ENCODE results near the gene KLF13. TPM values are rescaled to one million over a fixed set of nuclear protein-coding genes. Genes with fewer than 3 reads are reported as not detected.

KLF13 gene
- total RNA-seq, 2 experiments from 2014 or later, result 163 to 175 TPM

DNA sequence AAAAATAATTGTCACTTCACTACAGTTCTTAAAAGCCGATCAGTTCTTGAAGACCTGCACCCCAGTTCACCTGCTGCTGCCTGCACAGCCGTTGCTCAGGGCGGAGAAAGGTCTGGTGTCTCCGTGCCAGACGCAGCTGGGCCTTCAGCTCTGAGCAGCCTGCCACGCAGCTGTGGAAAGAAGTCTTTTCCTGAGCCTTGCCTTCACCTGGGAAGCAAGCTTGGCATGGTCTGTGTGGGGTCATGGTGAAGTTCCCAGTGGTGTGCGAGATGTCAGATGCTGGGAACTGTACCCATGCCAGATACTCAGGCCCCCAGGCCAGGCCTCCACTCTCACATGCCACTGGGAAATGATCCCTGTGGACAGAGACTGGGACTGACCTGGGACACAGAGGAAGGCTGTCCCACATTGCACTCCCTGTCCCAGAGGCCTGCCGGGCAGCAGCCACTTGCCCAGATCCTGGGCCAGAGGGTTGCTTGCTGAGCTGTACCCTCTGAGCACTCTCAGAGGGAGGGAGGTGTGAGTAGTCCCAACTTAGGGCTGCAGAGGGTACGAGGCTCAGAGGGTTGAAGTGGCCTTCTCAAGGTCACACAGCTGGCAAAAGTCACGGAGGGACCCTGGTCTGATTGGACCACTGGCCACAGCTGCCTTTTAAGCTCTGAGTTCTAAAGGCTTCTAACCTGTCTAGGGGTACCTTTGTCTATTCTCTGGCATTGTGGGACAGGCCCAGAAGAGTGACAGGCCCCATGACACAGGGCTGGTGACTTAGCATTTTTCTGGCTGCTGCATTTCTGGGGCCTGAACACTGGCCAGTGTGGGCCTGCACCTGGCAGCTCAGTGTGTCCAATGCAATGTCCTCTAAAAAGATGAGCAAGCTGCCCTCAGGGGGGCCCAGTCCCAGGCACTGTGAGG is 55.4 kb downstream of the KLF13 start:
- intact Hi-C loops (cut with micrococcal nuclease), result loop anchor here (10.0 kb wide), 1 partner anchor 47 kb away; no protein-coding TSS in a partner anchor
- Mint-ChIP-seq H3K27ac (no peak overlapping the region), H3K4me3 (no peak overlapping the region), H3K9me3 (no peaks in the 10 kb centered on the region), H3K36me3 (ENCODE audit: low read depth) (peaks cover 33% of the 10 kb centered on the region), H3K27me3 (no peaks in the 10 kb centered on the region), H3K4me1 (ENCODE audit: low read depth) (peaks cover 52% of the 10 kb centered on the region)
- DNase-seq (no peak), ATAC-seq (peak; percentile 15)
- ChIA-PET POLR2A (interaction anchor here (1.6 to 3.0 kb wide), 4 partner anchors 15 to 53 kb away, joined by 5 to 18 read pairs (median 9); no protein-coding TSS in a partner anchor), CTCF (interaction anchor here (1.2 to 2.9 kb wide), 4 partner anchors 15 to 108 kb away, joined by 3 to 14 read pairs (median 6); no protein-coding TSS in a partner anchor)
- TF ChIP-seq, protein P1, sequence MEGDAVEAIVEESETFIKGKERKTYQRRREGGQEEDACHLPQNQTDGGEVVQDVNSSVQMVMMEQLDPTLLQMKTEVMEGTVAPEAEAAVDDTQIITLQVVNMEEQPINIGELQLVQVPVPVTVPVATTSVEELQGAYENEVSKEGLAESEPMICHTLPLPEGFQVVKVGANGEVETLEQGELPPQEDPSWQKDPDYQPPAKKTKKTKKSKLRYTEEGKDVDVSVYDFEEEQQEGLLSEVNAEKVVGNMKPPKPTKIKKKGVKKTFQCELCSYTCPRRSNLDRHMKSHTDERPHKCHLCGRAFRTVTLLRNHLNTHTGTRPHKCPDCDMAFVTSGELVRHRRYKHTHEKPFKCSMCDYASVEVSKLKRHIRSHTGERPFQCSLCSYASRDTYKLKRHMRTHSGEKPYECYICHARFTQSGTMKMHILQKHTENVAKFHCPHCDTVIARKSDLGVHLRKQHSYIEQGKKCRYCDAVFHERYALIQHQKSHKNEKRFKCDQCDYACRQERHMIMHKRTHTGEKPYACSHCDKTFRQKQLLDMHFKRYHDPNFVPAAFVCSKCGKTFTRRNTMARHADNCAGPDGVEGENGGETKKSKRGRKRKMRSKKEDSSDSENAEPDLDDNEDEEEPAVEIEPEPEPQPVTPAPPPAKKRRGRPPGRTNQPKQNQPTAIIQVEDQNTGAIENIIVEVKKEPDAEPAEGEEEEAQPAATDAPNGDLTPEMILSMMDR (IDR thresholded peaks at IDR 0.05), result no peak

DNA sequence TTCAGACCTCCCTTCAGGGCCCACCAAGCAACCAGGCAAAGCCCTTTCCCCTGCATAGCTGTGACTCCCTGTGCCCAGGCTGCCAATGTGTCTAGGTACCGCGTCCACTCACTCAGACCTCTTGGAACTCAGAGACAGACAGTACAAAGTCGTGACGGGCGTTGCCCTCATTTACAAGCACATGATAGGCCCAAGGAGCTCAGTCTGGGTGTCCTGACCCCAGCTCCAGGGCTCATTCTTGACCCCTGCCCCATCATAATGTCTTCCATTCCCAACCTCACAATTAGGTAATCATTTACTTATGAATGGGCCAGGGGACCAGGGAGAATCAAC is 56.0 kb downstream of the KLF13 start:
- ChIA-PET CTCF (interaction anchor here (1.6 to 2.9 kb wide), 3 partner anchors 22 to 108 kb away, joined by 4 to 14 read pairs (median 5); no protein-coding TSS in a partner anchor), POLR2A (interaction anchor here (1.3 to 3.0 kb wide), 4 partner anchors 16 to 57 kb away, joined by 3 to 18 read pairs (median 8); partner anchors contain the start of gene KLF13)
- Mint-ChIP-seq H3K4me3 (no peak overlapping the region), H3K36me3 (ENCODE audit: low read depth) (peaks cover 35% of the 10 kb centered on the region), H3K27ac (no peak overlapping the region), H3K9me3 (no peaks in the 10 kb centered on the region), H3K27me3 (no peaks in the 10 kb centered on the region), H3K4me1 (ENCODE audit: low read depth) (peaks cover 51% of the 10 kb centered on the region)
- TF ChIP-seq, protein P1 (IDR thresholded peaks at IDR 0.05), result no peak
- DNase-seq (no peak), ATAC-seq (no peak)
- intact Hi-C loops (cut with micrococcal nuclease), result loop anchor here (10.0 kb wide), 1 partner anchor 48 kb away; no protein-coding TSS in a partner anchor

DNA sequence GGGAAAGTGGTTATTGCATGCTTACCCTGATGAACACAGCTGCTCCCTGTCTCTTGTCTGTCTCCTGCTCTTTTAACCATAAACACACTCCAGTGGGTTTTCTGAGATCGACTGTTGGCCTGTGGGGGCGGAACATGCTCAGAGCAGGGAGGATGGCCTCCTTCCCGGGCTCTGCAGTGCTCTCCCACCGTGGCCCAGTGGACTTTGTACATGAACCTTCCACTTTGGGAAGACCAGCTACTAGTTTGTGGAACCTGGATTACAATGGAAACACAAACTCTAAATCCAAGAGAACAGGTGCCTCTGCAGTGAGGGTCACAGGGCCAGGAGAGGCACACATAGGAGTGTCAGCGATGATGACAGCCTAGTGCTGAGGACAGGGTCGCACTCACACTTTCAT is 56.5 kb downstream of the KLF13 start:
- H3K4me1 Mint-ChIP-seq (ENCODE audit: low read depth), result peaks cover 51% of the 10 kb centered on the region
- ATAC-seq (no peak), DNase-seq (no peak)
- peaks cover 33% of the 10 kb centered on the region for H3K36me3 Mint-ChIP-seq (ENCODE audit: low read depth)
- POLR2A ChIA-PET, result interaction anchor here (0.6 to 3.0 kb wide), 5 partner anchors 16 to 149 kb away, joined by 3 to 18 read pairs (median 5); partner anchors contain the start of gene KLF13
- TF ChIP-seq, protein P1 (IDR thresholded peaks at IDR 0.05), result no peak
- intact Hi-C loops (cut with micrococcal nuclease), result loop anchor here (10.0 kb wide), 1 partner anchor 48 kb away; no protein-coding TSS in a partner anchor
- H3K9me3 Mint-ChIP-seq, result no peaks in the 10 kb centered on the region
- H3K27ac Mint-ChIP-seq, result peak overlapping the region; percentile 18
- no peak overlapping the region for H3K4me3 Mint-ChIP-seq
- H3K27me3 Mint-ChIP-seq, result no peaks in the 10 kb centered on the region
- CTCF ChIA-PET, result interaction anchor here (1.2 to 2.9 kb wide), 3 partner anchors 21 to 105 kb away, joined by 4 to 14 read pairs (median 4); no protein-coding TSS in a partner anchor

- no peak overlapping the region for H3K4me3 Mint-ChIP-seq
- peaks cover 20% of the 10 kb centered on the region for H3K36me3 Mint-ChIP-seq (ENCODE audit: low read depth)
- ChIA-PET POLR2A (interaction anchor here (0.6 to 2.9 kb wide), 2 partner anchors 15 to 50 kb away, joined by 3 to 12 read pairs; no protein-coding TSS in a partner anchor), CTCF (interaction anchor here (0.8 to 2.9 kb wide), 5 partner anchors 16 to 104 kb away, joined by 3 to 14 read pairs (median 4); no protein-coding TSS in a partner anchor)
- ATAC-seq (no peak), DNase-seq (no peak)
- H3K9me3 Mint-ChIP-seq, result peaks cover 4% of the 10 kb centered on the region
- TF ChIP-seq, protein P1 (IDR thresholded peaks at IDR 0.05), result no peak
- peaks cover 51% of the 10 kb centered on the region for H3K4me1 Mint-ChIP-seq (ENCODE audit: low read depth)
- intact Hi-C loops (cut with micrococcal nuclease), result loop anchor here (10.0 kb wide), 1 partner anchor 50 kb away; no protein-coding TSS in a partner anchor
- no peaks in the 10 kb centered on the region for H3K27me3 Mint-ChIP-seq
- no peak overlapping the region for H3K27ac Mint-ChIP-seq
Observed at GRCh38 chr15:31384568-31384967, 57.9 kb downstream of the KLF13 start.
